Measurements from ENCODE around the gene PACSIN1.
A peak's percentile ranks its signal among the peaks of the same experiment; 100 is the strongest.

PACSIN1 gene

DNA sequence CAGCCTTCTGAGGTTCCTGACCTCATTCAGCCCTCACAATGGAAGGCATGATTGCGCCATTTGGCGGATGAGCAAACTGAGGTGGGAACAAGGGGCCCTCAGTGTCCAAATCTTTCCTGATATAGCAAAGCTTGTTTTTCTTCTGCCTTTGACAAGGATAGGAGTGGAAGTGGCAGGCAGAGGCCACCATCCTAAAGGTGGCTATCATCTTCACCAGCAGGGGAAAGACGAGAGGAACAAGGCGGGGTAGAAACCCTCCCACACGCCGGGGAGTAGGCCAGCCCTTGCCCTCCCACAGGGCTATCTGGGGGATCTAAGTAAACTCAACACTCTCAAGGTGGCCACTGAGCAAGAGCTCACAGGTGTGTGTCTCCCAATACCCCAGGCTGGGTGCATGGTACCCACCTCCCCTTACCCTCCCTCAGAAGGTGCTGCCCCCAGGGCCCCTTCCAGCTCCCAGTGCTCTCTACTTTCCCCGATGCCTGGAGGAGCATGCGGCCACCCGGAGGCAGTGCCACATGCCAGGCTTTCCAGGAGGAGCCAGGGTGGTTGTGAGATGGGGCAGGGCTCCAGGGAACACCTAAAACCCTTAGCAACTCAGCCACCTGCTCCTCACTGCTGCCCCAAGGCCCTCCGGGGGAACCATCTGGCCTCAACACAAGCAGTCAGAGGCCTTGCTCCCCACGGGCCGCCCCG lies 79.0 kb downstream of the PACSIN1 start:
- DNase-seq (ENCODE audit: low spot score): no peak

DNA sequence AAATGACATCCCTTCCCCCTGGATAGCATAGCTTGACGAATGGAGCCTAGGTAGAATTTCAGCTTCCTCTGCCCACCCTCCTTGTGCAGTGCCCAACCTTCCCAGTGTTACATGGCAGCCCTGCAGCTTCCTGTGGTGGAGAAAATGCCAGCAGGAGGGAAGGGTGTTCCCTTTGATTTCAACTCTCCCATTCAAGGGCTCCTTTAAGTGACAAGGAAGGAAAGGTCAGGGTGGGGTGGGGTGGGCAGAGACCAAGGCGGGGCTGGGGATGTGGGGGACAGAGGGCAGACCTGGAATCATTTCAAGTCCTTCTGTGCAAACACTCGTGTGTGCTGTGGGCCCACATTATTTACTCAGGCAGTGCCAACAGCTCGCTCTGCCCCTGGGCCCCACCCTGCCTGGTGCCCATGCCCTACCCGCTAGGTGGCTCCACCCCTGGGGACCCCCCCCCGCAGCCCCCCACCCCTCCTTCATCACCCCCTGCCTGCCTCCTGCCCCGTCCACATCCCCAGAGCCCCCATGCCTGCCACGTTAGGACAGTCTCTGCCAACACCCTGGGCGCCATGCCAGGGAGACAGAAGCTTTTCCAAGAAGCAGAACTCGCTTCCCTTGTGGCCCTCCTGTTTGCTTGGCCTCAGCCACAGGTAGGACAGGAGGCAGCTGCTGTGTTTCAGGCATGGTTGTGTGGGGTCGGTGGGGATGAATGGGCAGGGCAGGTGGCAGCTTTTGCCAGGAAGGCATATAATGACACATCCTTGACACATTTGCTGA lies 80.9 kb downstream of the PACSIN1 start:
- DNase-seq (ENCODE audit: low spot score): no peak

DNA sequence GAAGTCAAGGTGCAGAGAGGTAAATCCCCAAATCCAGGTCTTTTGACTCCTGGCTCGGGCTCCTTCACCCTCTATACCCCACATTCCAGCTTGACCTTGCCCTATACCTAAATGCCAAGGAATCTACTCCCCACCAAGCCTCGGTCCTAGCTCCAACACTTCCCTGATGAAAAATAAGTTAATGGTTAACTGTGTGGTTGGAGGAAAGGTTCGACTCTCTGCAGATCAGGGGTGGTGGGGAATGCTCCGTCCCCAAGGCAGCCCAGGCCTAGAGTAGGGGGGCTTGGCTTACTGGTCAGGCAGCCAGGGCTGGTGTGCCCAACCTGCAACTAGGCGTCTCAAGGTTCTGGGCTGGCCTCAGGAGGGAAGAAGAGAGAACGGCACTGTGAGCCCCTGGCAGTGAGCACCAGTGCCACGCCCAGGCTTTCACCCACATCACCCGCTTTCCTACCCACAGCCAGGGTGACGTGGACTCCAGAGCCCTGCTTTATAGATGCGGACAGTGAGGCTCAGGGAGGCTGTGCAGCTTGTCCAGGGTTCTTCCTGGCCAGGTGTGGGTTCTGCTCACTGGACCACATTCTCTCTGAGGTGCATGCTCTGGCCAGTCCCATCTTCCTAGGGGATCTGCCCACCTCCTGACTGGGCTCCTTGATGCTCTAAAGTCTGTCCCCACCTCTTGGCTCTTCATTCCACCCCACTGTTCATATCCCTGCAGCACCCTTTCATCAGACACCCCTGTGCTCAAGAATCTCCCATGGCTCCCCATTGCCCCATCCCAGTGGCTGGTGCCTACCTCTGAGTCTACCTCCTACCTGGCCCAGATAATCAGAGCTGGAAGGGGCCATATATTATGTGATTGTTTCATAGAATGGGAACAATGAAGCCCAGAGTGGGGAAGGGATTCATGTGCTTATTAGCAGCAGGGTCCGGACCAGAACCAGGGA lies 82.1 kb downstream of the PACSIN1 start:
- no peak for DNase-seq (ENCODE audit: low spot score)

DNA sequence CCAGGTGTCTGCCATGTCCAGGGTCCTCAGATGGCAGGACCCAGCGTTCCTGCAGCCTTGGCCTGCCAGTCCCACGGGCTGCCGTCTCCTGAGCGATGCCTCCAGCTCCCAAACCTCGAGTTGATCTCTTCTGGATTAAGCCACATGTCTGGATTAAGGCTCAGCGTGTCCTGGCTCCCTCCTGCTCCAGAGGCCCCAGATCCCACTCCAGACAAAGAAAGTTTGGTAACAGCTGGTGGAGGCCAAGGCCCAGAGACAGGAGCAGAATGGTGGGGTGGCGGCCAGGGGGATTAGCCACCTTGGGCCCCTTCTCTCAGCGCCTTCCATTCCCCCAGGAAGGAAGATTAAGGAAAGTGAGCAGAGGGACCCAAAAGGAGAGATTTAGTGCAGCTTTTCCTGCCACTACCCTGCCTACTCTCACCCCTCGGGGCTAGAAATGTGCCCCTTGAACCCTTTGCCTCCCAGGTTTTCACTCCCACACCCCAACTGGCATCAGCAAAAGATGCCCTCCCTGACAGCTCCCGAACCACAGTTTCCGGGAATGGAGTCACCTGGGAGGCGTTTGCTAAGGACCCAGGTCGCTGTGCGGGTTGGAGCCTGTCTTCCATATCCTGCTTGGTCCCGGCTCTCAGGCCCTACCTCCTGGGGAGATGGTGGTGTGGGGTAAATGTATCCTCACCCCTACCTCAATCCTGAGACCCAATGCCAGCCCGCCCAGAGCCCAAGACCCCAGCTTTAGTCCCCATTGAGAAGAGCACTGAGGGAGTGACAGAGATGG lies 83.3 kb downstream of the PACSIN1 start:
- DNase-seq (ENCODE audit: low spot score): no peak

DNA sequence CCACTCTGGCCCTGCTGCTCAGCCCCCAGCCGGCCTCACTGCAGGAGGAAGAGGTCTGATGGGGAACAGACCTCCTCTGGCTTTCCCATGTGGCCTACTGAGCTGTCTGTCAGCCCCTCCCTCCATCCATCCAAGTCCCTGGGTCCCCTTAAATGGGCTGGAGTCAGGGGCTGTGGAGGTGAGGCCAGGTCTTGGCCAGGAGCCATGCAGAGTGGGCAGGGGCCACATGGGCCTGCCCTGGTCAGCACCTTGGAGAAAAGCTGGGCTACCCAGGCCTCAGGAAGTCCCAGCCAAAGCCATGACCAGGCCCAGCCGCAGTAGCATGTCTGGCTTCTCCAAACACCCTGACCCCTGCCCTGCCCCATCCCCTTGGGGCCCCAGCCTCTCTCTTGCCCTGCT lies 83.9 kb downstream of the PACSIN1 start:
- no peak for DNase-seq (ENCODE audit: low spot score)

DNA sequence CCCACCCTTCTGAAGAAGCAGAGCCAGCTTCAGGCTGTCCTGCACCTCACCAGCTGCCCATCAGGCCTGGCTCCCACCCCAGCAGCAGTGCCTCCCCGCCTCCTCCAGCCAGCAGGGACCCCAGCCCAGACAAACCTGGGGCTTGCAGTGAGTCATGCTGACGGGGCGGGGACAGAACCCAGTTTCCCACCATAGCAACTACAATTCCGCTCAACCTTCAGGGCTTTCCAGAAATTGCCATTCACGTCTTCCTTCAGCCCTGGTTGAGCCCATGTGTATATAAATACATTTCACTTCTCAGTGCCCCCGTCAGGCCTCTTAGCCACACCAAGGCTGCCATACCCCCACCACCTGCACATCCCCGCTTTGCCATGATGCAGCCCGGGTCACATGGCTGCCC lies 85.8 kb downstream of the PACSIN1 start:
- DNase-seq (ENCODE audit: low spot score): no peak

DNA sequence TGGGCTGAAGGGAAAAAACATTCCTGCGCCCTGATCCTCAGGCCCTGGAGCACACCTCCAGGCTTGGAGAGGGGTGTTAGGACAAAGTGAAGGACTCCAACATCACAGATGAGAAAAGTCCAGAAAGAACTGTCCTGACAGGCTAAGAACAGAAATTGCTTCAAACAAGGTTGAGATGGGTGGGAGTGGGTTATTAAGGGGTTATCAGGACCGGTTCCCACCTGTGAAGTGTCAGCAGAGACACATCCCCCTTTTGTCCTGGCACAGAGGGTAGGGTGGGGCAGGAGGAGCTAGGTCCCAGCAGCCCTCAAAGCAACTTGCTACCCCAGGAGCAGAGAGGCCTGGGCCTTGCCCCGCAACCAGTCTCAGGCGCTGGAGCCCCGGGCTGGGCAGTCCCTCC lies 86.7 kb downstream of the PACSIN1 start:
- DNase-seq (ENCODE audit: low spot score): no peak

DNA sequence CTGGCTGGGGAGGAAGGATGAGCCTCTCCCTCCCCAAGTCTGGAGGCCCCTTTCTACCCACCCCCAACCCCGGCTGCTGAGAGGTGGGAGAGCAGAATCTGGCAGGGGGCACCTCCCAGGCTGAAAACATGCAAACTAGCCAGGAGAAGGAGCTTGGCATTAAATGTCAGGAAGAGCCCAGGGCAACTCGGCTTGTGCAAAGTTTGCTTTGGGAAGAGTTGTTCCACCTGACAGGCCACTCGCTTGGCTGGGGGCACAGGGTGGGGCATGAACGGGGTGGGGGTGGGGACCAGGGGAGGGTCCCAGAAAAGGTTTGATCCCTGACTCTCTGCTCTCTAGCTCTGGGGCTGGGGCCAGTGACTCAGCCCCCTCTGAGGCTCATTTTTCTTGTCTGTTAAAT lies 87.3 kb downstream of the PACSIN1 start:
- DNase-seq (ENCODE audit: low spot score): no peak

DNA sequence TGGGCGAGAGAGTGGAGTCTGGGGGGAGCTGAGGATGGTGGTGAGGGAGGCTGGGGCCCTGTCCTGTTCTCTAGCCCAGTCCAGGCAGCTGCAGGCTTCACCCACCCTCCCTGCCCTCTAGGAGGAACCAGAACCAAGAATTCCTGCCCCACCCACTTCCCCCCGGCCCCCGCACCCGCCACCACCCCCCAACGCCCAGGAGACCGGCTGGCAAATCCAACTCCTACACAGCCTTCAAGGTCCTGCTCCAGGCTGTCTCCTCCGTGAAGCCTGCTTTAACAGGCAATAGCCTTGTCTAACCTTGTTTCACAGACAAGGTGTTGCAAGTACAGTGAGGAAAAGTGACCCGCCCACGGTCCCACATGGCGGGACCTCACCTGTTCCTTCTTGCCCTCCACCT lies 87.9 kb downstream of the PACSIN1 start:
- no peak for DNase-seq (ENCODE audit: low spot score)

DNA sequence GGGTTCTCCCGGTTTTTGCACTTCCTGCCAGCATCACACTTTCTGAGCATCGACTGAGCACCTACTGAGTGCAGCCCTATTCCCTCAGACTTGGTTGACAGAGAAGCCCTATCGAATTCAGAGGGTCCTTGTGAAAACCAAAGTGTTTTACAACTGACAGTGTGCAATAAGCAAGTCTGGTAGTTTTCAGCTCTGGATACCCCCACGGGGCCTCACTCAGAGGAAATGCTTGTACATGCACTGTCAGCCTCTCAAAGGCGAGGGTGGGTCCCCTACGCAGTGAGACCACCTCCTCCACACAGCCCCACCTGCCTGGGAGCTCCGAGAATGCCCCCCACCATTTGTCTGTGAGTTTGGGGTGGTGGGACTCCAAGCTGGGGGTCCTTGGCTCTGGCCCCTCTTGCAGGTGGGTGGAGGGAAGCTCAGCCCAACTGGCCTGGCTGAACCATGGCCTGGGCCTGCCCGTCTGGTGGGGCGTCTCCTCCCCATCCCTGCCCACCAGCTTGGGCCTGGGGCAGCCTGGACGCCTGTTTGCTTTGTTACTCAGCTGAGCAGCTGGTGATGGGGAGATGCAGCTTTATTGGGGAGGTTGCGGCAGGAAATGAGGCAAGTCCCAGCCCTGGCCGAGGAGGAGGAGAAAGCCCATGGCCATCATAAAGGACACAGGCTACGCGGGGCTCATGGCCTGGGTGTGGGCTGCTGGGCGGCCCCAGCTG lies 88.6 kb downstream of the PACSIN1 start:
- DNase-seq (ENCODE audit: low spot score): no peak

DNA sequence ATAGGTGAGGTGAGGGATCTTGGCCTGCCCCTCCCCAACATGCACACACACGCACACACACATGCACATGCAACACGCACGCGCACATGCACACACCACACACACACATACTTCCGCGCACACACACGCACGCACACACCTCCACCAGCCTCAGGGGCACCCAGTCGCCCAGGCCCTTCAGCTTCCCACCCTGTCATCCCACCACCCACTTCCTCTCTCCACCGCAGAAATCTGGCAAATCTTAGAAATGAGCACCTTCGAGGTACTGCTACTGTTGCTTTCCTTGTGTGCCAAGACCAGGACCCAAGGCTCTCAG lies 89.1 kb downstream of the PACSIN1 start:
- no peak for DNase-seq (ENCODE audit: low spot score)

DNA sequence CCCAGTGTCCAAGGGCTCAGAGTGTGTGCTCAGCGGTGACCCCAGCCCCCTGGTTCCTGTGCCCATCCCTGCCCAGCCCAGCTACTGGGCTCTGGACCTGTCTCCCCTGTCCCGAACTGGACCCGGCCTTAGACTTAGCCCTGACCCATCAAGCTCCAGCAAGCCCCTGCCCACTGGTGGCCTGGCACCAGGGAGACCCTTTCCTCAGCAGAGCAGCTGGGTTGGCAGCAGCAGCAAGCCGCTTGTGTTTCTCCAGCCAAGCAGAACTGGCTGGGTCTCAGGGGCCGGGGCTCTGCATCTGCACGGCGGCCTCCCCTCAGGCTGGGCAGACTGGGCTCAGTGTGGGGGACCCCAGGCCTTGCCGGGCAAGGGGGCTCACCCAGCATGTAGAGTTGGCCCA lies 89.5 kb downstream of the PACSIN1 start:
- no peak for DNase-seq (ENCODE audit: low spot score)

DNA sequence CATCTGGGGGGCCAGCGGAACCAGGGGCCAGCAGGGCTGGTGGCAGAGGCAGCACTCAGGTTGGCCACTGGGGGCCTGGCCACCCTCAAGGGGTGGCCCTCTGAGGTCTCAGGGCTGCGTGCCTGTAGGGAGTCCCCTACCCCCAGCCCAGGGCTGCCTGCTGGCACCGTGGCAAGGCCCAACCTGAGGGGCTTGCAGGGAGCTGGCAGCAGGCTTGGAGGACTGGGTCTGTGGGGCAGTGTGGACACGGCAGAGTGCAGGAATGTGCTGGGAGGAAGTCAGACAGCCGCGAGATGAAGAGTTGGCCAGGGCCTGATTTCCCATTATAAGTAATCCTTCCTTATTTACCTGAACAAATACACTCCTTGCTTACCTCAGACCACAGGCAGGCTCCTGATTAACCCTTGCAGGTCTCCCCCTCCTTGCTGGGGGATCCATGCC lies 90.2 kb downstream of the PACSIN1 start, which contains the start of gene SPDEF:
Gene SPDEF, minus strand, starts transcription at position 299 of the 441 bp plus-strand sequence. CDS start 11,874 bp downstream, outside the sequence.
- DNase-seq (ENCODE audit: low spot score): no peak

DNA sequence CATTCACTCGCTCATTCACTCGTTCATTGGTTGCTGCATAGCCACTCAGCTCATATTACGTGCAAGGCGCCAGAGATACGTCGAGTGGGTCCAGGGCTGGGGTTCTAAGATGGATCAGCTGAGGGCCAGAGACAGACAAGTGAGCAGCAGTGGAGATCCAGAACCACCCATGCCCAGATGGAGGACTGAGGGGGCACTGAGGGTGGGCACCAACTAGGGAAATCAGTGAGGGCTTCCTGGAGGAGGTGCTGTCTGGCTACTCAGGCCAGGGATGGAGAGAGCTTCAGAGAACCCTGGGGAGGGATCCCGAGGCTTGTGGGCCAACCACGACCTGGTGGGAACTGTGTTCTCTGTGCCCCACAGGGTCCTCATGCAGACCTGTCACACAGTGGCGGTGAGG lies 90.6 kb downstream of the PACSIN1 start:
- DNase-seq (ENCODE audit: low spot score): no peak

DNA sequence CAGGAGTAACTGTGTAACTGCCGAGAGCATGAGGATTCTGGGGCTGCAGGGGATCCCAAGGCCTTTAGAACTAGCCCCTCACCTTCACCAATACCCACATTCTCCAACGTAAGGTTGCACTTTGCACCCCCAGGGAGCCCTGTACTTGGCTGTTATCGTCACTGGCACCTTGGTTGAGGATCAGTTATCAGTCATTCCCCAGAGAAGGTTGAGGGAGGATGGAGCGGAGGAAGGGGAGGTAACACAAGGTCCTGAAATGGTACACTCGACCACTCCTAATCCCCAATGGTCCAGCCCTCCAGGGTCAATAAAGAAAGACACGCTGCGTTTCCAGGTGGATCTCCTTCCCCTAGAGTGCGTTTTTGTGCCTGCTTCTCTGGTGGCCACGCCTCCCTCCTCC lies 91.4 kb downstream of the PACSIN1 start:
- no peak for DNase-seq (ENCODE audit: low spot score)

DNA sequence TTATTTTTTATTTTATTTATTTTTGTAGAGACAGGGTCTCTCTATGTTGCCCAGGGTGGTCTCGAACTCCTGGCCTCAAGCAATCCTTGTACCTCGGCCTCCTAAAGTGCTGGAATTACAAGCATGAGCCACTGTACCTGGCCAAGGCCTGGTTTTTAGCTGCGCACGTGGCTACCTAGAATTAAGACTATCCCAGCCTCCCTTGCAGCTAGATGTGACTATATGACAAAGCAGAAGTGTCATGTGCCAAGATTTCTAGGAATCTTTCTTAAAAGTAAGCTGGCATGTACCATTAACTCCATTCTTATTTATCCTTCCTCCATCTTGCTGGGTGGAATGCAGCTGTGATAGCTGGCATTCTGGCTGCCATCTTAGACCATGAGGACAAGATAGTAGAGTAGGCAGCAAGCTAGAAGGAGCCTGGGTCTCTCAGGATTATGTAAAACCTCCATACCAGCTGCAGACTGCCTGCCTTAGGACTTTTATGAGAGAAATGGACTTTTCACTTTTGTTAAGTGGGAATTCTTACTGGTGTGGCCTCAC lies 92.4 kb downstream of the PACSIN1 start:
- no peak for DNase-seq (ENCODE audit: low spot score)

DNA sequence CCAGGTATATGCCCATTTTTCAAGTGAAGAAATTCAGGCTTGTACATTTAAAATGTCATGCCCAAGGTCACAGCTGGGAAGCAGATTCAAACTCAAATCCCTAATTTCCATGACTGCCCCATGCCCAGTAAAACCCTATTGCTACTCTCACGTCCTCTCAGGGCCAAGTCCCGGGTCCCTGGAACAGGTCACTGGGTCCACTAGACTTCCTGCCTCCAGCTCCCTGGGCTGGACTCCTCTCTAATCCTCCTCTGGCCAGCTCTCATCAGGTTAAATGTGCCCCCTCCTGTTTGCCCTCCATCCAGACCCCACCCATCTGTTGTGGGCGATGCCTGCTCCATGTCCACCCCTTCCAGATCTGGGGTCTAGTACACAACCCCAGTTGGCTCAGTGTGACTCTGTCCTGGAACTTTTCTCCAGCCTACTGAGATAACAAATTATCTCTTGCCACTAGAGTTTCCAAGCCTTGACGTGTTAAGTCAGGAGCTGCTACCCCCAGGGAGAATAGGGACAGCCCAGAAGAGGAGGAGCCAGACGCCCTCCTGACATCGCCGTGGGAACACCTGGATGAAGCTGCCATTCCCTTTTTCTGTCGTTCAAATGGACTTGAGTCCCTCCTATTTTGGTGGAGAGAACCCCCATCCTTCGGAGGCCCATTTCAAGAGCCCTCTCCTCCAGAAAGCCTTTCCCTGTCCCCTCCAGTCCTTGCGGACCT lies 93.9 kb downstream of the PACSIN1 start:
- DNase-seq (ENCODE audit: low spot score): no peak

DNA sequence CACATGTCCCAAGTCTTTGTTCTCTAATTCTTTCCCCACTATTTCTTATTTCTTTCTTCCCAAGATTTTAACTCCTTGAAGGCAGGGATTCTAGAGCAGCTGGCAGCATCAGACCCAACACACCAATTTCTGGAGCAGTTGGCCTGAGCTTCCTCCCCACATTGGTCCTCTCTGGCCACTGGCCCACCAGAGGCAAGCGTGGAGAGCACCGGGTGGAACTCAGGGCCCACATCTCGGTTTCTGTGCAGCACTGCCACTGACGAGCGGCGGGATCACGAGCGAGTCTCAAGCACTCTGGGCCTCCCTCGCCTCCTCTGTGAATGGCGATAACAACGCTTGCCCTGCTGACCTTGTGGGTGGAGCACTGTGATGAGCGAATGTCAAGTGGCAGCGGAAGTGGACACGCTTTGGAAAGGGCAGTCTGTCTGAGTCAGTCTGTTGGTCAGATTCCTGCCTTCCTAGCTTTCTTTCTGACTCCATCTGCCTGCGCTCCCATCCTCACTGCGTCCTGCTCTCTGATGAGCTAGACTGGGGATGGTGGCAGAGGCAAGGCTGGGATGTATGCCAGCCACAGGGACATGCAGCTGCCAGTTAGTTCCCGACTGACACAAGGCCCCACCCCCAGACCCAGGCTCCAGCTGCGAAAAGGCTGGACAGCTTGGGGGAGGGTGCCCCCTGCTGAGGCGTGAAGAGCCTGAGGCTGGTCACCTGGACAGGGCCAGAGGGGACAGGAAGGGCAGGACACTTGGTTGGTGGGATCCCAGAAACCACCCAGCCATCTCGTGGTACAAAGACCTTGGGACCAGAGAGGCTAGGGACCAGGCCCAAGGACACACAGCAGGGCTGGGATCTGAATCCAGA lies 94.7 kb downstream of the PACSIN1 start:
- peak; percentile 51 for DNase-seq (ENCODE audit: low spot score)

DNA sequence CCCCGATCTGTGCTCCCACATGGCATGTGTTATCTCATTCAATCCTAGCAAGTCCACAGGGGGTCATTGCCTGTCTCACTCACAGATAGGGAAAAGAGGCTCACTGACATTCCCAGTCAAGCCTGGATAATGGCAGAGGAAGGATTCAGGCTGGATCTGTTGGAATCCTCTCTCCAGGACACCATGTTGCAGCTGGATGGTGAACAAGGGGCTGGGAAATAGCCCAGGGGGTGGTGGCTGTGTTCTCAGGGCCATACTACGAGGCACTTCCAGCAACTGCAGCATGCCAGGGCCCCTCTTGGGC lies 95.3 kb downstream of the PACSIN1 start:
- DNase-seq (ENCODE audit: low spot score): no peak

All from kidney capillary endothelial cell (primary cell).